DMS 273 (cell line): ENCODE measurements around the gene CHADL.

Experiments
- DNase-seq: peaks from one replicate; lab custom pipeline; 2025; ENCODE audit not compliant: unreplicated experiment; lab: John Stamatoyannopoulos, UW

Gene CHADL

GRCh38 chr22:41231369-41231768, 9.4 kb downstream of the CHADL start:
- DNase-seq: no peak

GRCh38 chr22:41230401-41230785, 10.3 kb downstream of the CHADL start:
- DNase-seq: no peak

DNA sequence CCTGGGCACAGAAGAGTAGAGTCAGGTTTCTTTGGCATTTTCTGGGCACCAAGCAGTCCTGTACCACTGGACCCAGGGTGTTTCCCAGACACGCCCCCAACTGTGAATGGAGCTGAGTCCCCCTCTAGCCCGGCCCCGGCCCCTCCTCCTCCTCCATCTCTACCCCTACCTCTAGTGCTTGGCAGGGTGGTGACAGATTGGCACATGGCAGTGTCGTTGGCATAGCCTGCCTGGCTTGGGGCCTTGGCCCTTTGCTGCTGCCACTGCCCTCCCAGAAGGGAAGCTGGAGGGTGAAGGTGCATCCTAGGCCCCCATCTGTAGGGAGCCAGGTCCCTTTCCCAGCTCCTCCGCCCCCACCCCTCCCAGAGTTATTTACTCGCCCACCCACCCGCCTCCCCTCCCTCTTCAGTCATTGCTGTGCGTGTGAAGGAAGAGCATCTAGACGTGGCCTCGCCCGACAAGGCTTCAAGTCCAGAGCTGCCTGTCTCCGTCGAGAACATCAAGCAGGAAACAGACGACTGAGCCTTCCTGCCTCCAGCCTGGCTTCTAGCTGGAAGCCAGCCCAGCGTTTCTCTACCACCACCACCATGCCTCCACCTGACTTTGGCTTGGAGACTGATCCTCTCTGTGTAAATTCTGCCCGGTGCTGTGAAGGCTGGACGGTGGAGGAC, 10.9 kb downstream of the CHADL start:
- no peak for DNase-seq

- no peak for DNase-seq
Observed at GRCh38 chr22:41229215-41229614, 11.5 kb downstream of the CHADL start.

DNA sequence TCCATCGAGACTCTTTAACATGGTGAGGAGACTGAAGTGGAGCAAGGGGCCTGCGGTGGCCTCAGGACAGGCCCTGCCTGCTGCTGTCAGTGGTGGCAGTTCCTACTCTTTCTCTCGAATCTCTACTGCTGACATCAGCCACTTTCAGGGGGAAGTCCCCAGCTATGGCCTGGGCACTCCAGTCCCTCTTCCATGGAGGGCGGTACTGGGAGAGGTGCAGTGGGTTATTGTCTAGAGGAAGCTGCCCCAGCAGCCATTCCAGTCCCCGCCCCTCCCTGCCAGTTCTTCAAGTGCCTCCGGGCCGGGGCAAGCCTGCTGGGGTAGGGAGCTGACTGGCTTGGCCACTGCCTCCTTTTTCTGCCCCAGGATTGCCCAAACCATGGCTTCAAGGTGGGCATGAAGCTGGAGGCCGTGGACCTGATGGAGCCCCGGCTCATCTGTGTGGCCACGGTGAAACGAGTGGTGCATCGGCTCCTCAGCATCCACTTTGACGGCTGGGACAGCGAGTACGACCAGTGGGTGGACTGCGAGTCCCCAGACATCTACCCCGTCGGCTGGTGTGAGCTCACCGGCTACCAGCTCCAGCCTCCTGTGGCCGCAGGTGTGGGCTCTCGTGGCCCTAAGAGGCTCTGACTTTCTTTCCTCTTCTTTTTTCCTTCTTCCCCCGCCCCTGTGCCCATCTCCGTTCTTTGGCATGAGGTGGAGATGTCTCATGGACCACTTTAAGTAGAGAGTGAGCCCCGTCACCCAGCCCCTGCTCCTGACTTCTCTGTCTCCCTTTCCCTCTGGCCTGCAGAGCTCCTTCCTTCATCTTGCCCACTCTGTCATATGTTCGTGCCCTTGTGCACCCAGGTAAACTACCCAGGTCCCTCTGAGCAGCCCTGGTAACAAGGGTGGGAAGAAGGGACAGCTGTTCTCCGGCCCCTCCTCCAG, 13.7 kb downstream of the CHADL start:
- no peak for DNase-seq

DNA sequence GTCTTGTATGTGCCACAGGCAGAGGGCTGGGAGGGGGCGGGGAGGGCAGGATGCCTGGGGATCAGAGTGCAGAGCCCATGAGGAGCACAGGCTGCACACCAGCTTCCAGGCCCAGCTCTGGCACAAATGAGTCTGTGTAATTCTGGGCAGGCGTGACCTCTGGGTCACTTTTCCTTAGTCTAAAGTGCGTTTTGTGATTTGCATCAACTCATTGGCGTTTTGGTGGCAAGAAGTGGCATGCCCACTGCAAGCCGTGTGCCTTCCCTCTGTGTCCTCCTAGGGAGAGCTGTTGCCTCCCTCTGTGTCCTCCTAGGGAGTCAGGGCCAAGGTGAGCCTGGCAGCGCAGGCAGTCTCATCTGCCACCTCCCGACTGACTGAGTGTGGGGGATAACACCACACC, 17.2 kb downstream of the CHADL start:
- no peak for DNase-seq

- no peak for DNase-seq
Observed at GRCh38 chr22:41222846-41223507, 17.8 kb downstream of the CHADL start.

GRCh38 chr22:41217553-41218157, 23.1 kb downstream of the CHADL start:
- DNase-seq: no peak

- no peak for DNase-seq
Observed at GRCh38 chr22:41216984-41217383, 23.7 kb downstream of the CHADL start.

- no peak for DNase-seq
Observed at GRCh38 chr22:41215926-41216325, 24.8 kb downstream of the CHADL start.

DNA sequence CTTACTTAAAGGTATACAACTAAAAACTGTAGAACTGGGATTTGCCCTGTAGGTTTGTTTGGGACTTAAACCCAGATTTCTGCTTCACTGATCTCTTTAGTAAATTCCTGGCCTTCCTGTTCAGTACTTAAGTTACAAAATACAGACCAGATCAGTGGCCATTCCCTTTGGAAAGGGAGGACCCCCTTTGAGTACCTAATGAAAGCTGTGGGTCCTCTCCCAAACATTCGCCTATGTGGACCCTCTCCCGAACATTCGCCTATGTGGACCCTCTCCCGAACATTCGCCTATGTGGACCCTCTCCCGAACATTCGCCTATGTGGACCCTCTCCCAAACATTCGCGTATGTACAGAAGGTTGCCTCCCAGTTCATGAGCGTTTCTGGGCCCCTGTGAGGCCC, 25.3 kb downstream of the CHADL start:
- DNase-seq: no peak

- DNase-seq: no peak
Observed at GRCh38 chr22:41206719-41207118, 34.0 kb downstream of the CHADL start.

GRCh38 chr22:41204992-41205900, 35.5 kb downstream of the CHADL start, which contains the start of gene L3MBTL2:
TSS of gene L3MBTL2 (plus strand) at chr22:41205312. CDS start at chr22:41205363, 51 bp downstream.
- DNase-seq: peak; percentile 98

- DNase-seq: no peak
Observed at GRCh38 chr22:41204066-41204465, 36.7 kb downstream of the CHADL start.

- DNase-seq: no peak
Observed at GRCh38 chr22:41203118-41203517, 37.6 kb downstream of the CHADL start.

- DNase-seq: no peak
Observed at GRCh38 chr22:41201141-41201540, 39.6 kb downstream of the CHADL start.

DNA sequence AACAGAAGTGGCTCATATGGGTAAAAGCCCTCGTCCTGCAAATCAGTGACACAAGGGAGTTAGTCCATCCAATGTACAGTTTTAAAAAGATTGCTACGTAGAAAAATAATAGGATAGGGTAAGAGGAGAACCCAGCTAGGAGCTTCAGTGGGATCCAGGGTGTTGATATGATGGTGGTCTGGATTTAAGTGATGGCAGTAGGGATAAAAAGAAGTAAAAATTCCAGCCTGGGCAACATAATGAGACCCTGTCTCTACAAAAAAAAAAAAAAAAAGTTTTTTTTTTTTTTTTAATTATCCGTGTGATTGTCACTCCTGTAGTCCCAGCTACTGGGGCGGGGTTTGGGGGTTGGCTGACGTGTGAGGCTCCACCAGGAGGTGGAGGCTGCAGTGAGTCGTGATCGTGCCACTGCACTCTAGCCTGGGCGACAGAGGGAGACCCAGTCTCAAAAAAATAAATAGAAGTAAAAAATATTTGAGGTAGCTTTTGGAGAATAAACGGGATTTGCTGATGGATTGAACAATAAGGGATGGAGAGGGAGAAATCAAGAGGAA, 42.6 kb downstream of the CHADL start:
- DNase-seq: peak; percentile 41

DNA sequence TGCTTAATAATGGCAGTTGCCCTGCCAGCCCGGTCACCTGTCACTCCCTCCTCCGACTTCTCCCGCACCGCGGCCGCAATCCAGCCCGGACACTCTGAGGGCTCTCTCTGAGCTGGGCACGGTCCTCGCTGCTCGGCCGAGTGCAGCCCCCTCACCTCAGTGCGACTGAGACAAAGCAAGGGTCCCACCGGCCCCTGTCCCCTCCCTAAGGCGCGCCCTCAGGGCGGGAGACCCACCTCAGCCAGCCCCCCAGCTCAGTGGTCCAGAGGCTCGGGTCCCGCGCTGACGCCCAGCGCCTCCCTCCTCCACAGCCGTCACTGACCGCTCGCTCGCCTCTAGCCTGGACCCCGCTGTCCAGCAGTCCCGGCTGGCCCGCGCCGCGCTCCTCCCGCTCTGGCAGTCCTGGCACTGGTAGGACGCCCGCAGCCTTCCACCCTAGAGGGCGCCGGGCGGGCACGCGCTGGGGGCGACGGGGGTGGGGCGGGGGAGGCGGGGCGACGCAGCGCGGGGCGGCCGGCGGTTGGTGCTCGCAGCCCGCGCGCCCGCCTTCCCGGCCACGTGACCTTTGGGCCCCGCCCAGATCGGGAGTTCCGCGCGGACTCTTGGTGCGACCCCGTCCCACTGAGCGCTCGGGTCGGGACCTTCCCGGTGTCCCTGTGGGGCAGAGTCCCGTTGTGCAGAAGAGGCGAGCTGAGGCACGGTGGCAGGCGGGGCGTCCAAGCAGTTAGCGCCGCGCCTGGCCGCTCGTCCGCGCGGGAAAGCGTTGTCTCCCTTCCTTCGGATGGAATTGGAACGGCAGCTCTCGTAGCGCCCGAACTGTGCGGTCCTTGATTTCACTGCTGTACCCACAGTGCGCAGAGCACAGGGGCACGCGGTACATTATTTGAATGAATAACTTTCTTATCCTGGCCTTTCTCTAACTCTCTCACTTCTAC, 43.4 kb downstream of the CHADL start:
- peak; percentile 88 for DNase-seq

DNA sequence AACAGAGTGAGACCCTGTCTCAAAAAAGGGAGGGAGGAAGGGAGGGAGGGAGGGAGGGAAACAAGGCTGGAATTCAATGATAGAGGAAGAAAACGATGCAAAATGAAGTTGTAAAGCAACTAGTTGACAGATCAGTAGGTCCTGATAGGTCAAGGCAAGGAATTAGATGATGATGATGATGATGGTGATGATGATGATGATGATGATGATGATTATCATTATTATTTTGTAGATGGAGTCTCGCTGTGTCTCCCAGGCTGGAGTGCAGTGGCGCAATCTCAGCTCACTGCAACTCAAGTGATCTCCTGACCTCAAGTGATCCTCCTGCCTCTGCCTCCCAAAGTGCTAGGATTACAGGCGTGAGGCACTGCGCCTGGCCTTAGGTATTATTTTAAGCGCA, 46.9 kb downstream of the CHADL start:
- no peak for DNase-seq
